Measurements from ENCODE around the gene PPL. TPM values are rescaled to one million over a fixed set of nuclear protein-coding genes. Genes with fewer than 3 reads are reported as not detected.

PPL gene
- total and polyA plus RNA-seq, 2 of the 13 experiments (the other 11 are each of a cell fraction or from before 2014, with no cell fraction given), result 5.7 to 6.6 TPM

DNA sequence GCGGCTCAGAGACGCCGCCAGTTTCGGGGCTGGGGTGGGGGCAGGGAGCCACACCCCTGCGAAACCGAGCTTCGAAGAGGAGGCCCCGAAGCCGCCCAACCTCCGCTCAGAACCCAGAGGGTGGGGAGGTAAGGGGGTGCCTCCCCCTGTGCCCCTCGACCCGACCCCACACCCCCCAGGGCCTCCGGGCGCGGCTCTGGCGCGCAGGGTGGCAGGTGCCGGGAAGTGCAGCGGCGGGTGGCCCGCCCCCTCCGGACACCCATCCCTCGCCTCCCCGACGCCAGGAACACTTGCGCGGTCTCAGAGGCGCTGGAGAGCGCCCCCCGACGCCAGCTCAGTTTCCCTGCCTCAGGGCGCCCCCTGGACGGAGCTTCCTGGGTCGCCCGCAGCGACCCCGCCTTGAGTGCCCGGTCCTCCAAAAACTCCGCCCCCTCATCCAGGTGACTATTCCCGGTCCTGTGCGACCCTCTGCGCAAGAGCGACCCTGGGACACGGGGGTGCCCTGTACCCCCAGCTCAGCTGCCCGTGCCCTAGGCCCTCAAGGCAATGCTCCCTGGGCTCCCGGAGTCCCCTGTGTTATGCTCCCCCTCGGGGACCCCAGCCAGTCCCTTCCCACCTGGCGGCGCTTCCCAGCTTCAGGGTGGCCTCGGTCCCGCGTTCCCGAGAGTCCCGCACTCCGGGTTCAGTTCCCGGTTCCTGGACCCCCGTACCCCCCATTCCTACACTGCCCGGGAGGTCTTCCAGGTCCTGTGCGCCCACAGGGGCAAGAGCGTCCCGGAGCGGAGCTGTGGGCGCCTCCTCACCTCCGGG, 562 bp downstream of the PPL start (continued):
- TF ChIP-seq, protein P1, sequence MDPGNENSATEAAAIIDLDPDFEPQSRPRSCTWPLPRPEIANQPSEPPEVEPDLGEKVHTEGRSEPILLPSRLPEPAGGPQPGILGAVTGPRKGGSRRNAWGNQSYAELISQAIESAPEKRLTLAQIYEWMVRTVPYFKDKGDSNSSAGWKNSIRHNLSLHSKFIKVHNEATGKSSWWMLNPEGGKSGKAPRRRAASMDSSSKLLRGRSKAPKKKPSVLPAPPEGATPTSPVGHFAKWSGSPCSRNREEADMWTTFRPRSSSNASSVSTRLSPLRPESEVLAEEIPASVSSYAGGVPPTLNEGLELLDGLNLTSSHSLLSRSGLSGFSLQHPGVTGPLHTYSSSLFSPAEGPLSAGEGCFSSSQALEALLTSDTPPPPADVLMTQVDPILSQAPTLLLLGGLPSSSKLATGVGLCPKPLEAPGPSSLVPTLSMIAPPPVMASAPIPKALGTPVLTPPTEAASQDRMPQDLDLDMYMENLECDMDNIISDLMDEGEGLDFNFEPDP (CRISPR knock-in tag; conservative IDR thresholded peaks at IDR 0.05), result no peak
- TF ChIP-seq BCL6 (CRISPR knock-in tag; IDR thresholded peaks at IDR 0.05) (no peak), ZNF616 (CRISPR knock-in tag; IDR thresholded peaks at IDR 0.05; ENCODE audit: low read depth) (no peak), SMAD3 (CRISPR knock-in tag; IDR thresholded peaks at IDR 0.05) (no peak), TCF7 (IDR thresholded peaks at IDR 0.05; ENCODE audit: low read depth) (no peak), ZFAT (CRISPR knock-in tag; conservative IDR thresholded peaks at IDR 0.05) (0 out of 2 replicates have a peak, but pooled peaks have one; percentile 32), JUNB (CRISPR knock-in tag; IDR thresholded peaks at IDR 0.05; ENCODE audit: borderline replicate concordance) (no peak), MYC (CRISPR knock-in tag; IDR thresholded peaks at IDR 0.05; ENCODE audit: borderline replicate concordance) (no peak), SMAD1 (CRISPR knock-in tag; IDR thresholded peaks at IDR 0.05; ENCODE audit: borderline replicate concordance, low read depth) (no peak), NCOA1 (CRISPR knock-in tag; IDR thresholded peaks at IDR 0.05) (no peak), NRL (CRISPR knock-in tag; IDR thresholded peaks at IDR 0.05; ENCODE audit: borderline replicate concordance) (no peak), HHEX (CRISPR knock-in tag; IDR thresholded peaks at IDR 0.05) (no peak), ZNF572 (CRISPR knock-in tag; IDR thresholded peaks at IDR 0.05) (no peak), ZNF674 (CRISPR knock-in tag; IDR thresholded peaks at IDR 0.05; ENCODE audit: low read depth) (no peak), ZNF484 (CRISPR knock-in tag; IDR thresholded peaks at IDR 0.05; ENCODE audit: borderline replicate concordance, low read depth) (no peak)
- TF ChIP-seq, protein P2, sequence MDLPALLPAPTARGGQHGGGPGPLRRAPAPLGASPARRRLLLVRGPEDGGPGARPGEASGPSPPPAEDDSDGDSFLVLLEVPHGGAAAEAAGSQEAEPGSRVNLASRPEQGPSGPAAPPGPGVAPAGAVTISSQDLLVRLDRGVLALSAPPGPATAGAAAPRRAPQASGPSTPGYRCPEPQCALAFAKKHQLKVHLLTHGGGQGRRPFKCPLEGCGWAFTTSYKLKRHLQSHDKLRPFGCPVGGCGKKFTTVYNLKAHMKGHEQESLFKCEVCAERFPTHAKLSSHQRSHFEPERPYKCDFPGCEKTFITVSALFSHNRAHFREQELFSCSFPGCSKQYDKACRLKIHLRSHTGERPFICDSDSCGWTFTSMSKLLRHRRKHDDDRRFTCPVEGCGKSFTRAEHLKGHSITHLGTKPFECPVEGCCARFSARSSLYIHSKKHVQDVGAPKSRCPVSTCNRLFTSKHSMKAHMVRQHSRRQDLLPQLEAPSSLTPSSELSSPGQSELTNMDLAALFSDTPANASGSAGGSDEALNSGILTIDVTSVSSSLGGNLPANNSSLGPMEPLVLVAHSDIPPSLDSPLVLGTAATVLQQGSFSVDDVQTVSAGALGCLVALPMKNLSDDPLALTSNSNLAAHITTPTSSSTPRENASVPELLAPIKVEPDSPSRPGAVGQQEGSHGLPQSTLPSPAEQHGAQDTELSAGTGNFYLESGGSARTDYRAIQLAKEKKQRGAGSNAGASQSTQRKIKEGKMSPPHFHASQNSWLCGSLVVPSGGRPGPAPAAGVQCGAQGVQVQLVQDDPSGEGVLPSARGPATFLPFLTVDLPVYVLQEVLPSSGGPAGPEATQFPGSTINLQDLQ (CRISPR knock-in tag; IDR thresholded peaks at IDR 0.05), result no peak
- TF ChIP-seq, protein P3, sequence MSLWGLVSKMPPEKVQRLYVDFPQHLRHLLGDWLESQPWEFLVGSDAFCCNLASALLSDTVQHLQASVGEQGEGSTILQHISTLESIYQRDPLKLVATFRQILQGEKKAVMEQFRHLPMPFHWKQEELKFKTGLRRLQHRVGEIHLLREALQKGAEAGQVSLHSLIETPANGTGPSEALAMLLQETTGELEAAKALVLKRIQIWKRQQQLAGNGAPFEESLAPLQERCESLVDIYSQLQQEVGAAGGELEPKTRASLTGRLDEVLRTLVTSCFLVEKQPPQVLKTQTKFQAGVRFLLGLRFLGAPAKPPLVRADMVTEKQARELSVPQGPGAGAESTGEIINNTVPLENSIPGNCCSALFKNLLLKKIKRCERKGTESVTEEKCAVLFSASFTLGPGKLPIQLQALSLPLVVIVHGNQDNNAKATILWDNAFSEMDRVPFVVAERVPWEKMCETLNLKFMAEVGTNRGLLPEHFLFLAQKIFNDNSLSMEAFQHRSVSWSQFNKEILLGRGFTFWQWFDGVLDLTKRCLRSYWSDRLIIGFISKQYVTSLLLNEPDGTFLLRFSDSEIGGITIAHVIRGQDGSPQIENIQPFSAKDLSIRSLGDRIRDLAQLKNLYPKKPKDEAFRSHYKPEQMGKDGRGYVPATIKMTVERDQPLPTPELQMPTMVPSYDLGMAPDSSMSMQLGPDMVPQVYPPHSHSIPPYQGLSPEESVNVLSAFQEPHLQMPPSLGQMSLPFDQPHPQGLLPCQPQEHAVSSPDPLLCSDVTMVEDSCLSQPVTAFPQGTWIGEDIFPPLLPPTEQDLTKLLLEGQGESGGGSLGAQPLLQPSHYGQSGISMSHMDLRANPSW (CRISPR knock-in tag; IDR thresholded peaks at IDR 0.05; ENCODE audit: borderline replicate concordance), result no peak
- TF ChIP-seq, protein P4, sequence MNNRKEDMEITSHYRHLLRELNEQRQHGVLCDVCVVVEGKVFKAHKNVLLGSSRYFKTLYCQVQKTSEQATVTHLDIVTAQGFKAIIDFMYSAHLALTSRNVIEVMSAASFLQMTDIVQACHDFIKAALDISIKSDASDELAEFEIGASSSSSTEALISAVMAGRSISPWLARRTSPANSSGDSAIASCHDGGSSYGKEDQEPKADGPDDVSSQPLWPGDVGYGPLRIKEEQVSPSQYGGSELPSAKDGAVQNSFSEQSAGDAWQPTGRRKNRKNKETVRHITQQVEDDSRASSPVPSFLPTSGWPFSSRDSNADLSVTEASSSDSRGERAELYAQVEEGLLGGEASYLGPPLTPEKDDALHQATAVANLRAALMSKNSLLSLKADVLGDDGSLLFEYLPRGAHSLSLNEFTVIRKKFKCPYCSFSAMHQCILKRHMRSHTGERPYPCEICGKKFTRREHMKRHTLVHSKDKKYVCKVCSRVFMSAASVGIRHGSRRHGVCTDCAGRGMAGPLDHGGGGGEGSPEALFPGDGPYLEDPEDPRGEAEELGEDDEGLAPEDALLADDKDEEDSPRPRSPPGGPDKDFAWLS (CRISPR knock-in tag; IDR thresholded peaks at IDR 0.05; ENCODE audit: borderline replicate concordance), result no peak
- TF ChIP-seq, protein P5, sequence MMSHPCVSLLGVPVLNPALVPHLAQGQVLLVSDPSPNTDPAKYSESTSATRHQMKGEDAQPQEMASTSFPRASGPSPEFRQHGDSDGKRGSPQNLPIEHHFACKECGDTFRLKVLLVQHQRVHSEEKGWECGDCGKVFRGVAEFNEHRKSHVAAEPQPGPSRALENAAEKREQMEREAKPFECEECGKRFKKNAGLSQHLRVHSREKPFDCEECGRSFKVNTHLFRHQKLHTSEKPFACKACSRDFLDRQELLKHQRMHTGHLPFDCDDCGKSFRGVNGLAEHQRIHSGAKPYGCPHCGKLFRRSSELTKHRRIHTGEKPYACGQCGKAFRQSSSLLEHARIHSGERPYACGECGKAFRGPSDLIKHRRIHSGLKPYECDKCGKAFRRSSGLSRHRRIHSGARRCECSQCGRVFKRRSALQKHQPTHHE (CRISPR knock-in tag; IDR thresholded peaks at IDR 0.05; ENCODE audit: borderline replicate concordance), result no peak

Data from HepG2 (cell line).